Measurements from ENCODE around the gene NDOR1. TPM values are rescaled to one million over a fixed set of nuclear protein-coding genes. Genes with fewer than 3 reads are reported as not detected.

Gene NDOR1
- total and polyA plus RNA-seq, 5 donors from 2014 or later, result 3.9 to 30.0 (median 5.3) TPM

DNA sequence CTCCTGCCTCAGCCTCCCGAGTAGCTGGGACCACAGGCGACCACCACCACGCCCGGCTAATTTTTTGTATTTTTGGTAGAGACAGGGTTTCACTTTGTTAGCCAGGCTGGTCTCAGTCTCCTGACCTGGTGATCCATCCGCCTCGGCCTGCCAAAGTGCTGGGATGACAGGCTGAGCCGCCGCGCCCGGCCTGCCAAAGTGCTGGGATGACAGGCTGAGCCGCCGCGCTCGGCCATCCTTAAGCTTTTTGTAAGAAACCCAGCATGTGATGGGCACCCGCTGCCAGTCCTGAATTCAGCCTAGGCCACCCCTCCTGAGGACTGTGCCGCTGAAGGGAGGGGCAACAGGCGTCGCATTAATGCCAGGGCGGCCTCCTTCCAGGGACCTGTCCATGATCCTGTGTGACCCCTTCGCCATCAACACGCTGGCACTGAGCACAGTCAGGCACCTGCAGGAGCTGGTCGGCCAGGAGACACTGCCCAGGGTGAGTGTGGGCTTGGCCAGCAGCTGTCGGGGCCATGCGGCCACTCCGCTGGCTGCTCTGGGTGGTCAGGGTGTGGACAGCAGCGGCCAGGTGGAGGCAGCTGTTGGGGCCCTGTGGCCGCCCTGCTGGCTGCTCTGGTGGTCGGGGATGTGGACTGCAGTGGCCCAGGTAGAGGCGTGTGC is 60.1 kb downstream of the NDOR1 start:
- DNase-seq, result no peak
- H3K4me3 ChIP-seq (ENCODE audit: low read depth, low read length), result no peak overlapping the region
- ATAC-seq (ENCODE audit: low read depth in 2 of 2), result no peak
- H3K9me3 Mint-ChIP-seq, result no peaks in the 10 kb centered on the region
- H3K27me3 Mint-ChIP-seq, result no peaks in the 10 kb centered on the region
- peaks cover 34% of the 10 kb centered on the region for H3K36me3 ChIP-seq (ENCODE audit: control insufficient read depth, insufficient read depth, low read length)
- no peaks in the 10 kb centered on the region for H3K9me3 ChIP-seq (ENCODE audit: control insufficient read depth in 2 of 2, low read length in 2 of 2)
- H3K4me1 ChIP-seq (ENCODE audit: control insufficient read depth, insufficient read depth, low read length, poor library complexity, severe bottlenecking), result no peaks in the 10 kb centered on the region
- no peaks in the 10 kb centered on the region for H3K27me3 ChIP-seq (ENCODE audit: control insufficient read depth, insufficient read depth, low read length)
- H3K27ac ChIP-seq (ENCODE audit: insufficient read depth, low read length, poor library complexity, severe bottlenecking), result no peak overlapping the region
- peaks cover 19% of the 10 kb centered on the region for H3K36me3 Mint-ChIP-seq
- H3K27ac Mint-ChIP-seq, result no peak overlapping the region
- peaks cover 0 to 13% (median 5%) of the 10 kb centered on the region in 4 donors for H3K4me1 Mint-ChIP-seq
- H3K4me3 Mint-ChIP-seq, result no peak overlapping the region

DNA sequence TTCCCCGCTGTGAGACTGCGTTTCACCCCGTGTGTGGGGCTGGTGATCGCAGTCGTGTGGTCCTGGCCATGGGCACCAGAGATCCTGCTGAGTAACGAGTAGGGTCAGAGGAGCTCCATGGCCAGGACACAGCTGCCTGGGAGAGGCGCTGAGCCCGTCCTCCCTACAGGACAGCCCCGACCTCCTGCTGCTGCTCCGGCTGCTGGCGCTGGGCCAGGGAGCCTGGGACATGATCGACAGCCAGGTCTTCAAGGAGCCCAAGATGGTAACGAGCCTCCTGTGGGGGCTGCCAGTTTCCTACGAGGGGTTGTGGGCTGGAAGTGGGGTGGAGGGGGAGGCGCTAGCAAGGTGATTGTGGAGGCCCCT is 60.6 kb downstream of the NDOR1 start:
- Mint-ChIP-seq H3K36me3 (peaks cover 19% of the 10 kb centered on the region), H3K27ac (no peak overlapping the region), H3K9me3 (no peaks in the 10 kb centered on the region), H3K4me3 (no peak overlapping the region), H3K4me1 (peaks cover 0 to 13% (median 5%) of the 10 kb centered on the region in 4 donors), H3K27me3 (no peaks in the 10 kb centered on the region)
- ATAC-seq (ENCODE audit: low read depth in 2 of 2) (no peak), DNase-seq (no peak)
- H3K27me3 ChIP-seq (ENCODE audit: control insufficient read depth, insufficient read depth, low read length), result no peaks in the 10 kb centered on the region
- H3K36me3 ChIP-seq (ENCODE audit: control insufficient read depth, insufficient read depth, low read length), result peaks cover 34% of the 10 kb centered on the region
- H3K27ac ChIP-seq (ENCODE audit: insufficient read depth, low read length, poor library complexity, severe bottlenecking), result no peak overlapping the region
- H3K9me3 ChIP-seq (ENCODE audit: control insufficient read depth in 2 of 2, low read length in 2 of 2), result no peaks in the 10 kb centered on the region
- no peak overlapping the region for H3K4me3 ChIP-seq (ENCODE audit: low read depth, low read length)
- H3K4me1 ChIP-seq (ENCODE audit: control insufficient read depth, insufficient read depth, low read length, poor library complexity, severe bottlenecking), result no peaks in the 10 kb centered on the region

Other genes with a start within 250 kb of the NDOR1 start
Only the 30 nearest of the 31 such genes appear.
- 15.4 TPM for gene PTGDS, start 228.2 kb upstream of the NDOR1 start, total RNA-seq
- under 1 TPM in 1 of 4 donors, not detected in 3; 0.47 TPM for gene PTGDS, start 228.2 kb upstream of the NDOR1 start, polyA plus RNA-seq
- not detected for gene LCNL1, start 222.7 kb upstream of the NDOR1 start, total RNA-seq
- gene LCNL1, start 222.7 kb upstream of the NDOR1 start, polyA plus RNA-seq, result not detected
- gene PAXX, start 213.3 kb upstream of the NDOR1 start, total RNA-seq, result 83.3 TPM
- gene PAXX, start 213.3 kb upstream of the NDOR1 start, polyA plus RNA-seq, result 10 to 100 TPM; 46.7 to 67.5 (median 66.0) TPM
- gene CLIC3, start 209.1 kb upstream of the NDOR1 start, total RNA-seq, result 1.0 TPM
- 1 to 10 TPM in 3 of 4 donors, under 1 TPM in 1; 0.38 to 4.5 (median 2.9) TPM for gene CLIC3, start 209.1 kb upstream of the NDOR1 start, polyA plus RNA-seq
- 135 TPM for gene ABCA2, start 177.5 kb upstream of the NDOR1 start, total RNA-seq
- 1 to 10 TPM; 3.8 to 4.5 (median 4.3) TPM for gene ABCA2, start 177.5 kb upstream of the NDOR1 start, polyA plus RNA-seq
- gene FUT7, start 173.6 kb upstream of the NDOR1 start, total RNA-seq, result 15.2 TPM
- gene FUT7, start 173.6 kb upstream of the NDOR1 start, polyA plus RNA-seq, result 10 to 100 TPM; 31.8 to 79.0 (median 42.9) TPM
- 106 TPM for gene NPDC1, start 159.5 kb upstream of the NDOR1 start, total RNA-seq
- gene NPDC1, start 159.5 kb upstream of the NDOR1 start, polyA plus RNA-seq, result 10 to 100 TPM in 2 of 4 donors, 1 to 10 TPM in 2; 4.2 to 15.3 (median 9.2) TPM
- not detected for gene ENTPD2, start 151.6 kb upstream of the NDOR1 start, total RNA-seq
- gene ENTPD2, start 151.6 kb upstream of the NDOR1 start, polyA plus RNA-seq, result not detected
- gene SAPCD2, start 135.1 kb upstream of the NDOR1 start, total RNA-seq, result 1.2 TPM
- under 1 TPM; 0.09 to 0.62 (median 0.18) TPM for gene SAPCD2, start 135.1 kb upstream of the NDOR1 start, polyA plus RNA-seq
- gene UAP1L1, start 128.2 kb upstream of the NDOR1 start, total RNA-seq, result 14.8 TPM
- gene UAP1L1, start 128.2 kb upstream of the NDOR1 start, polyA plus RNA-seq, result 1 to 10 TPM; 1.3 to 3.6 (median 1.7) TPM
- gene MAN1B1, start 118.7 kb upstream of the NDOR1 start, total RNA-seq, result 71.3 TPM
- 10 to 100 TPM; 42.1 to 53.5 (median 45.7) TPM for gene MAN1B1, start 118.7 kb upstream of the NDOR1 start, polyA plus RNA-seq
- 343 TPM for gene DPP7, start 91.0 kb upstream of the NDOR1 start, total RNA-seq
- 100 to 1,000 TPM; 119 to 164 (median 153) TPM for gene DPP7, start 91.0 kb upstream of the NDOR1 start, polyA plus RNA-seq
- gene GRIN1, start 66.5 kb upstream of the NDOR1 start, total RNA-seq, result not detected
- gene GRIN1, start 66.5 kb upstream of the NDOR1 start, polyA plus RNA-seq, result not detected
- not detected for gene LRRC26, start 35.6 kb upstream of the NDOR1 start, total RNA-seq
- not detected for gene LRRC26, start 35.6 kb upstream of the NDOR1 start, polyA plus RNA-seq
- not detected for gene TMEM210, start 33.6 kb upstream of the NDOR1 start, total RNA-seq
- gene TMEM210, start 33.6 kb upstream of the NDOR1 start, polyA plus RNA-seq, result not detected
- gene ANAPC2, start 17.1 kb upstream of the NDOR1 start, total RNA-seq, result 127 TPM
- 1 to 10 TPM; 7.5 to 8.7 (median 8.0) TPM for gene ANAPC2, start 17.1 kb upstream of the NDOR1 start, polyA plus RNA-seq
- 54.3 TPM for gene SSNA1, start 17.0 kb upstream of the NDOR1 start, total RNA-seq
- 100 to 1,000 TPM; 112 to 150 (median 130) TPM for gene SSNA1, start 17.0 kb upstream of the NDOR1 start, polyA plus RNA-seq
- gene TPRN, start 5.0 kb upstream of the NDOR1 start, total RNA-seq, result 5.9 TPM
- under 1 TPM; 0.27 to 0.91 (median 0.43) TPM for gene TPRN, start 5.0 kb upstream of the NDOR1 start, polyA plus RNA-seq
- 20.7 TPM for gene TMEM203, start 52 bp upstream of the NDOR1 start, total RNA-seq
- 100 to 1,000 TPM; 116 to 148 (median 132) TPM for gene TMEM203, start 52 bp upstream of the NDOR1 start, polyA plus RNA-seq
- gene RNF208, start 16.5 kb downstream of the NDOR1 start, total RNA-seq, result 1.2 TPM
- gene RNF208, start 16.5 kb downstream of the NDOR1 start, polyA plus RNA-seq, result not detected
- gene CYSRT1, start 19.5 kb downstream of the NDOR1 start, total RNA-seq, result not detected
- gene CYSRT1, start 19.5 kb downstream of the NDOR1 start, polyA plus RNA-seq, result not detected
- gene RNF224, start 21.8 kb downstream of the NDOR1 start, total RNA-seq, result not detected
- not detected for gene RNF224, start 21.8 kb downstream of the NDOR1 start, polyA plus RNA-seq
- gene SLC34A3, start 25.2 kb downstream of the NDOR1 start, total RNA-seq, result not detected
- gene SLC34A3, start 25.2 kb downstream of the NDOR1 start, polyA plus RNA-seq, result not detected
- gene TUBB4B, start 35.6 kb downstream of the NDOR1 start, total RNA-seq, result 100 TPM
- gene TUBB4B, start 35.6 kb downstream of the NDOR1 start, polyA plus RNA-seq, result 10 to 100 TPM; 56.7 to 87.4 (median 71.8) TPM
- gene STPG3, start 45.6 kb downstream of the NDOR1 start, total RNA-seq, result not detected
- gene STPG3, start 45.6 kb downstream of the NDOR1 start, polyA plus RNA-seq, result not detected
- 46.4 TPM for gene NELFB, start 49.6 kb downstream of the NDOR1 start, total RNA-seq
- gene NELFB, start 49.6 kb downstream of the NDOR1 start, polyA plus RNA-seq, result 10 to 100 TPM; 22.3 to 27.1 (median 23.7) TPM
- 6.1 TPM for gene TOR4A, start 72.0 kb downstream of the NDOR1 start, total RNA-seq
- 1 to 10 TPM; 2.6 to 4.2 (median 3.5) TPM for gene TOR4A, start 72.0 kb downstream of the NDOR1 start, polyA plus RNA-seq
- 1.6 TPM for gene NRARP, start 96.6 kb downstream of the NDOR1 start, total RNA-seq
- gene NRARP, start 96.6 kb downstream of the NDOR1 start, polyA plus RNA-seq, result not detected
- gene EXD3, start 217.5 kb downstream of the NDOR1 start, total RNA-seq, result 27.3 TPM
- 1 to 10 TPM; 4.7 to 7.2 (median 5.7) TPM for gene EXD3, start 217.5 kb downstream of the NDOR1 start, polyA plus RNA-seq
- 3.8 TPM for gene NOXA1, start 217.7 kb downstream of the NDOR1 start, total RNA-seq
- gene NOXA1, start 217.7 kb downstream of the NDOR1 start, polyA plus RNA-seq, result 1 to 10 TPM in 2 of 4 donors, under 1 TPM in 2; 0.83 to 3.3 (median 1.4) TPM

Data from CD4-positive, CD25-positive, alpha-beta regulatory T cell (primary cell).